Stimulated activated CD8-positive, alpha-beta memory T cell treated with anti-CD3 and anti-CD28 coated beads, Interleukin-4, amount 100 ng/mL, for 1 hour (primary cell): ENCODE results near the gene SMIM28.

ENCODE experiments used
- DNase-seq, 2 donors: peaks; one replicate each; pipeline ENCODE4 v3.0.0-alpha.2; 2020; ENCODE audit warnings: low read depth in 2 of 2, low spot score in 1 of 2

Gene SMIM28

GRCh38 chr6:138429761-138430160 lies 52.1 kb downstream of the SMIM28 start:
- no peak for DNase-seq

GRCh38 chr6:138430361-138431145 lies 52.8 kb downstream of the SMIM28 start:
- no peak for DNase-seq

GRCh38 chr6:138431256-138432062 lies 53.8 kb downstream of the SMIM28 start:
- DNase-seq = no peak

- DNase-seq = no peak
Measured at GRCh38 chr6:138432063-138432356, 54.3 kb downstream of the SMIM28 start.
